Stimulated activated CD8-positive, alpha-beta memory T cell treated with anti-CD3 and anti-CD28 coated beads, Interleukin-7, amount 100 ng/mL, for 48 hours (primary cell): Measurements from ENCODE around the gene SMPD4.
"Not testable (repeated sequence)": the region's sequence is repeated elsewhere in the genome, so short reads cannot be mapped to it uniquely, and the experiment has no call there.

Experiments
- DNase-seq, 2 donors: peaks; one replicate each; pipeline ENCODE4 v3.0.0-alpha.2; 2020; ENCODE audit warnings: low read depth in 1 of 2; ENCODE audit errors: extremely low read depth in 1 of 2

SMPD4 gene

GRCh38 chr2:130157825-130158514 is 23.4 kb downstream of the SMPD4 start:
- DNase-seq: not testable (repeated sequence)

DNA sequence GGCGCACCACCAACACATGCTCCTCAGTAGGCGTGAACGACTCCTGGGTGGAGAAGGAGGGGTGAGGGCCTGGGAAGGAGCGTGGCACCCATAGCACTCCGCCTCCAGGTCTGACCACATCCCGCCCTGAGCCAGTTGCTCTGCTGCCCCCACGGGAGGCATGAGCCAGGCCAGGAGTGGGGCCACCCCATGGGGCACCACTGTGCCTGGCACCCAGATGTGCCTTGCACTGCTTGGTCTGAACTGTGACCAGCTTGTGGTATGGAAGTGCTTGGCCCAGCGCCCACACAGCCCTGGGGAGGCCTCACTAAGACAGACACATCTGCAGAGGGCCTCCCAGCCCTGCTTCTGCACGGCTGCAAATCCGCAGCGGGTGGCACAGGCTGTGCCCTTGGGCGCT is 24.0 kb downstream of the SMPD4 start:
- not testable (repeated sequence) for DNase-seq

GRCh38 chr2:130156624-130157004 is 24.8 kb downstream of the SMPD4 start:
- no peak for DNase-seq

- not testable (repeated sequence) for DNase-seq
These were observed 25.3 kb downstream of the SMPD4 start for GRCh38 chr2:130155956-130156623.

GRCh38 chr2:130154773-130155765 is 26.3 kb downstream of the SMPD4 start:
- no peak for DNase-seq

GRCh38 chr2:130154423-130154770 is 27.0 kb downstream of the SMPD4 start:
- DNase-seq: not testable (repeated sequence)

- not testable (repeated sequence) for DNase-seq
These were observed 27.5 kb downstream of the SMPD4 start for GRCh38 chr2:130153721-130154422.

DNA sequence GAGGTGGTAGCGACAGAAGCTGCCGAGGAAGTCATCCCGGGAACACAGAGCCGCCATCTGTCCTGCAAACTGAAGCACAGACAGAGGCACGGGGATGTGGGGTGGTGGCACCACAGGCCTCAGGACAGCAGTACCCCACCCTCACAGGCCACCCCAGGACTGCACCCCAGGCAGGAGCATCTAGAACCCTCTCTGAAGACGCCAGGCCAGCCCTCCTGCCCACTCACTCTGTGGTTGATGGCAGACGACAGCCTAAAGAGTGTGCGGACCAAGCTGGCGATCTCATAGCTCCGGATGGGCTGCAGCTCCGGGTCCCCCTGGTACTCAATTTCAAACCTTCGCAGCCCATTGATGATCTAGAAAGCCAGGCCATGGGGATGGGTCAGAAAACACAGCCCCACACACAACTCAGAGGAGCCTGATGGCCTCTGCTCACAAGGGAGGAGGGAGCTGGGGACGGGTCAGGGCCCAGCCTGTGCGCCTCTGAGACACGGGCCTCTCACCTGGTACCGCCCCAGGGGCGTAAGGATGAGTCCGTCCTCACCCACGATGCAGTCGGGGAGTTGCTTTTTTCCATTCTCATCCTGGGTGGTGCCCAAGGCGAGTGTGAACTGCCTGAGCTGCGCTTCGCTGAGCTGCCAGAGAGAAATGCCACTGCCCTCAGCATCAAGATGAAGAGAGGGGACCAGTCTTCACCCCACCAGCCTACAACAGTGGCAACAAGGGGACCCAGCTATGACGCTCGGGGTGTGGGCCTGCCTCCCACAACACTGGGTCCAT is 28.4 kb downstream of the SMPD4 start:
- no peak for DNase-seq

GRCh38 chr2:130152136-130152815 is 29.1 kb downstream of the SMPD4 start:
- not testable (repeated sequence) for DNase-seq

DNA sequence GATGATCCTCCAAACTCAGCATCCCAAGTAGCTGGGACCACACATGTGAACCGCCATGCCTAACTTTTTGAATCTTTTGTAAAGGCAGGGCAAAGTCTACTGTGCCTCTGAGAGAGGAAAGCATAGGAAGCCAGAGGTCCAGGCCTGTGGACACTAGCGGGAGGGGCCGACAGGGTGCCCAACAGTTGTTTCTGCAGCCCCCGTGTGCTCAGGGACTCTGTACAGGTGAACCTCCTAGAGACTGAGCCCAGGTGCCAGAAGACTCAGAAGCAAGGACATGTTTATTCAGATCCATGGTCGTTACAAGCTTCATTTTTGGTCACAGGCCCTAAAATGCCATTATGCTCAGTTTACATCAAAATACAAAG is 30.3 kb downstream of the SMPD4 start:
- DNase-seq: not testable (repeated sequence)

- DNase-seq: no peak
These were observed 30.9 kb downstream of the SMPD4 start for GRCh38 chr2:130150181-130151144.

- DNase-seq: not testable (repeated sequence)
These were observed 32.9 kb downstream of the SMPD4 start for GRCh38 chr2:130148515-130148914.

DNA sequence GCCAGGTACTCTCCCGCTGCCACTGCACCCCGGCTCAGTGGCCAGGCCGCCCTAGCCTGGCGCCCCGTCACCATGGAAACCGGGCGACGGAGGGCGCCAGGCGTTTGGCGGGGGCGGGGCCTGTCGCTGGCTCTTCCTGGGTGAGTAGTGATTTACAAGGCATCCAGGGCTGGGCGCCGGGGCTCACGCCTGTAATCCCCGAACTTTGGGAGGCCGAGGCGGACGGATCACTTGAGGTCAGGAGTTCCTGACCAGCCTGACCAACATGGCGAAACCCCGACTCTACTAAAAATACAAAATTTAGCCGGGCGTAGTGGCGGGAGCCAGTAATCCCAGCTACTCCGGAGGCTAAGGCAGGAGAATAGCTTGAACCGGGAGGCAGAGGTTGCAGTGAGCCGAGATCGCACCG is 36.4 kb downstream of the SMPD4 start, which contains the start of gene CCDC74B:
TSS of gene CCDC74B (minus strand) at position 107 of the 409 bp plus-strand sequence. CDS start 116 bp downstream, outside the sequence.
- peak; percentile 26 to 33 for DNase-seq

DNA sequence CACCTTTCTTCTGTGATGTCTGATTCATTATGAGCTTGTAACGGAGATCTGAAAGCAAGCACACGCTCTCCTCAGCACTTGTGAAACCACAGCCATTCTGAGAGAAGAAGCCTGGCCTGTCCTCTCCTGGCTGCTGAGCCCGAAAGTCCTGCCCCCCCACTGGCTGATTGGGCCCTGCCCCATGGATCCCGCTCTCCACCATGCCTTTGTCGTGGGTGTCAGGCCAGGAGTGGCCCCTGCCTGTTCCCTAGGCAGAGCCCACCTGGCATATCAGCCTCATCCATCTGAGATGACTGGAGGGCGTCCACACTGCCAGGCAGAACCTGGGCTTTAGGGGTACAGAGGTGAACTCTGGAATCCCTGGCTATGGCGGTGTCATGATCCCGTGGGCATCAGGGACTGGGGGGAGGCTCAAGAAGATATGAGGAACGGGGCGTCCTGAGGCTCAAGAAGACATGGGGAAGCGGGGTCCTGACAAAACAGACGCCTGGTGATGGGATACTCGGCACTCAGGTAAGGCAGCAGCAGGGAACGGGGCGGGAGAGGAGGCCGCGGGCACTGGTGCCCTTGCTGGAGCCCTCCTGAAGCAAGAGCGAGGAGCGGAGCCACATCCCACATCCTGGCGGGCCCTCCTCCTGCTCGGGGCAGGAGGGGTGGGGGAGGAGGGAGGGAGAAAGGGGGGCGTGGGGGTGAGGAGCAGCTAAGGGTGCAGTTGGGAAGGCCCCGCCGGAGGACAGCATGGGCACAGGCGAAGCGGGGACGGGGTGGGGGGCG is 37.9 kb downstream of the SMPD4 start:
- DNase-seq: not testable (repeated sequence)

DNA sequence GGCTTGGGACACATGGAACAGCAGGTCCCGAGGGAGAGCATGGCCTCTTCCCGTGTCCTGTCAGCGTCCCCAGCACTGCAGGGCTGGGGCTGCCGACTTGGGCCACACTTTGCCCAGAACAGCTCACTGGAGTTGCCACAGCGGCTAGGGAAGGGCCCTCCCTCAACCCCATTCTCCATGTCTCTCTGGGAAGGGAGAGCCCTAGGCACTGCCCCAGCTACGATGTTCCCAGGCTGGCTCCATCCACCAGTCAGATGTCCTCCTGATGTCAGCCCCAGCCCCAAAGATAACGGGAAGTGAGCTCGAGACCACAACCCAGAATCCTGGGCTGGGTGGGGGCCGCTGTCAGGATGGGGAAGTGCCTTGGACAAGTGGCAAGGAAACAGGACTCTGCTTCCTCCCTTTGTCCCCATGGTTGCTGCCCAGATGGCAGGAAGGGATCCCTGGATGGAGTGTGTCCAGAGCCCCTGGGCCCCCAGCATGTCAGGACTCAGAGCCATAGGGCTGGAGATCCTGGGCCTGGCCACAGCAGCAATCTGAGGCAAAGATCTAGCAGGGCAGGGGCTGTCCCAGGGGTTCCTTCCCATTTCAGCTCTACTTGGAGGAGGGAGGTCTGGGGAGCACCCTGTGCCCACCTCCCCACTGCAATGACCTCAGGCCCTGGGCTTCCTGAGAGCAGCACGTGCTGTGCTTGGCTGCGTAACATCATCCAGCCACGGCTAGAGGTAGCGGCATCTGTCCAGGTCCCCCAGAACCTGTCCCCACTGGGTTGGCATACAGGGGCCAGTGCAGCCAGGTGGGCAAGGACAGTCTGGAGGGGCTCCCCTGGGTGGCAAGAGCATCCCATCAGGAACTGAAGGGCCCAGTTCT is 38.8 kb downstream of the SMPD4 start:
- not testable (repeated sequence) for DNase-seq

- not testable (repeated sequence) for DNase-seq
These were observed 39.6 kb downstream of the SMPD4 start for GRCh38 chr2:130141645-130142370.
